ENCODE data around the gene OVOL1.

The OVOL1 gene

GRCh38 chr11:65787649-65788622 is 1.1 kb downstream of the OVOL1 start:
- DNase-seq (ENCODE audit: low read depth): no peak
- TF ChIP-seq, protein P1, sequence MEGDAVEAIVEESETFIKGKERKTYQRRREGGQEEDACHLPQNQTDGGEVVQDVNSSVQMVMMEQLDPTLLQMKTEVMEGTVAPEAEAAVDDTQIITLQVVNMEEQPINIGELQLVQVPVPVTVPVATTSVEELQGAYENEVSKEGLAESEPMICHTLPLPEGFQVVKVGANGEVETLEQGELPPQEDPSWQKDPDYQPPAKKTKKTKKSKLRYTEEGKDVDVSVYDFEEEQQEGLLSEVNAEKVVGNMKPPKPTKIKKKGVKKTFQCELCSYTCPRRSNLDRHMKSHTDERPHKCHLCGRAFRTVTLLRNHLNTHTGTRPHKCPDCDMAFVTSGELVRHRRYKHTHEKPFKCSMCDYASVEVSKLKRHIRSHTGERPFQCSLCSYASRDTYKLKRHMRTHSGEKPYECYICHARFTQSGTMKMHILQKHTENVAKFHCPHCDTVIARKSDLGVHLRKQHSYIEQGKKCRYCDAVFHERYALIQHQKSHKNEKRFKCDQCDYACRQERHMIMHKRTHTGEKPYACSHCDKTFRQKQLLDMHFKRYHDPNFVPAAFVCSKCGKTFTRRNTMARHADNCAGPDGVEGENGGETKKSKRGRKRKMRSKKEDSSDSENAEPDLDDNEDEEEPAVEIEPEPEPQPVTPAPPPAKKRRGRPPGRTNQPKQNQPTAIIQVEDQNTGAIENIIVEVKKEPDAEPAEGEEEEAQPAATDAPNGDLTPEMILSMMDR (IDR thresholded peaks at IDR 0.05; ENCODE audit: control insufficient read depth, extremely low read depth, insufficient read depth): no peak
- H3K4me3 ChIP-seq (ENCODE audit: low read depth, low read length): peak overlapping the region; percentile 63

- peak overlapping the region; percentile 63 for H3K4me3 ChIP-seq (ENCODE audit: low read depth, low read length)
- no peak for DNase-seq (ENCODE audit: low read depth)
- TF ChIP-seq, protein P1 (IDR thresholded peaks at IDR 0.05; ENCODE audit: control insufficient read depth, extremely low read depth, insufficient read depth): no peak
Observed at GRCh38 chr11:65788821-65789220, 2.0 kb downstream of the OVOL1 start.

GRCh38 chr11:65789230-65790103 is 2.6 kb downstream of the OVOL1 start:
- H3K4me3 ChIP-seq (ENCODE audit: low read depth, low read length): no peak overlapping the region
- DNase-seq (ENCODE audit: low read depth): no peak
- TF ChIP-seq, protein P1 (IDR thresholded peaks at IDR 0.05; ENCODE audit: control insufficient read depth, extremely low read depth, insufficient read depth): no peak

DNA sequence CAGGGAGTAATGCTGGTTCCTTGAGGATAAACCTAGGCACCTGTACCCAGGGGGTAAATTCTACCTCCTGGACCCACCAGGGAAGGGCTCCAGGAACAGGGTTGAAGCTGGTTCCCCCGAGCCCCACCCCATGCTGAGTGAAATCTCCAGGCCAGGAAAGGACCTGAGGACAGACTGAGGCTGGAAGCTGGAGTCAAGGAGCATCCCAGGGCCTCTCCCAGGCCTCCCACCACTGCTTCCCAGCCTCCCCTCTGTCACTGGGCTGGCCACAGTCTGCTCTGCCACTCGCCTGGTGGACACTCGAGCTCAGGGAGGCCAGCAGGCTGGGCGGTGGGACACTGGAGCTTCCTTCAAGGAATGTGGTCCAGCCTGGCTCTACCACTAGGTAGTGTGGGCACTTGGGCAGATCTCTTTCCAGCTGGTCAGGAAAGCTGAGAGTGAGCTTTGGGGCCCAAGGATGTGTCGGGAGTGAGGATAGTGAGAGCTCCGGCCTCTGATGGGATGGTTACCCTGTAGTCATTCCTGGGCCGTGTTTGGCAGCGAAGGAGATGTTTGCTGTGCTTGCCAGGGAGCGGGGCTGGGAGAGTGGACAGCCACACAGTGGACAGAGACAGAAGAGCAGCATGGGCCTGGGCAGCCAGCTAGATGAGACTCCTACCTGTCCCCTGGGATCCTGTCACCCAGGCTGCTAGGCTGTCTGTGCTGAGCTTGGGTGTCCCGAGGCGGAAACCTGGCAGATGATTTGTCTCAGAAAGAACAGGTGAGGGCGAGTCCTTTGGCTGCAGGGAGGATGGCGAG is 3.4 kb downstream of the OVOL1 start:
- TF ChIP-seq, protein P1 (IDR thresholded peaks at IDR 0.05; ENCODE audit: control insufficient read depth, extremely low read depth, insufficient read depth): no peak
- no peak overlapping the region; the same call in 1 of the 2 replicates for H3K4me3 ChIP-seq (ENCODE audit: low read depth, low read length)
- DNase-seq (ENCODE audit: low read depth): no peak

DNA sequence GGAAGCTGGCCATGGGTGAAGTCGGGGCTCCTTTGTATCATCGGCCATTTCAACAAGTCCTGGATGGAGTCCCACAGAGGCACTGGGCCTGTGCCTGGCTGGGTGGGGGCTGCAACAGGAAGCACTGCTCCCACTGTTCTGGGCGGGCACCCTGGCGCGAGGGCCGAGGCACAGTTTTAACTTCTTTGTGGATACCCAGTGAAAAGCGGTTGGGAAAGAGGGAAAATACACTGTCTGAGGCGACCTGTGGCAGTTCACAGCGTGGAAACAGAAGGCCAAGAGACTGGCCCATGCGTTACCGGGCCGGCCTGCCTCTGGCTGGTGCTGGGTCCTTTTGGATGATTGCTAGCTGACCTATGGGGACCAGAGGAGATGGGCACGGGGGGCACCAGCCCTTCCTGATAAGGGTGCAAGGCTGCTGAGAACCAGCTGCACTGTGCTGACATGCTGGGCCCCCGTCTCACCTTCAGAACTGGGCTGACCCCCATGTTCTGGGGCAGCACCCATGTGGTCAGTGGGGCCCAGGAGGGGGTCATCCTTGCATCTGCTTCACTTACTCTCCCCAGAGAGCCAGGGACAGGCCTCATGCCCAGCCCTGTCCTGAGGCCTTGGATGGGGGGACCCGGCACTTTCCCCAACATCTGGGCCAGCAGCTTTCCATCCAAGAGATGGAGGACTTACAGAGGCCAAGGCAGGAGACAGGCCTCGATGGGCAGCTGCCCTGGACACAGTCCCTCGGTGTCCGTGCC is 4.2 kb downstream of the OVOL1 start:
- DNase-seq (ENCODE audit: low read depth): no peak
- TF ChIP-seq, protein P1 (IDR thresholded peaks at IDR 0.05; ENCODE audit: control insufficient read depth, extremely low read depth, insufficient read depth): no peak
- H3K4me3 ChIP-seq (ENCODE audit: low read depth, low read length): no peak overlapping the region
